Left ventricle myocardium superior (tissue), 1 donor: ENCODE results near the gene RNF25. TPM values are rescaled to one million over a fixed set of nuclear protein-coding genes. Genes with fewer than 3 reads are reported as not detected.

Experiments
- ATAC-seq: fragments of 200-7000 bp; cut with Tn5 transposase; one replicate; pipeline ENCODE4 v1.9.1; 2020; ENCODE audit warnings: mild to moderate bottlenecking, moderate library complexity
- DNase-seq: peaks from one replicate; pipeline ENCODE4 v3.0.0-alpha.2; 2020
- intact Hi-C: fragments of 100-400 bp; cut with micrococcal nuclease; formaldehyde crosslinking; loops from one replicate; pipeline ENCODE4 v1.11.0; 2022
- total RNA-seq: library from RNA; stranded (reverse); fragmentation: NEBNext Ultra II Directional; extraction: Animal tissue kit (Norgen Biotek cat#: 25700); gene quantifications from one replicate; pipeline ENCODE4 v1.2.1, GENCODE V29; 2021
- donor health status: DM: no; HTN: yes; CAD: no; lungs with severe emphysema.

The RNF25 gene
- total RNA-seq, 1 donor from 2014 or later, result 12.4 TPM

DNA sequence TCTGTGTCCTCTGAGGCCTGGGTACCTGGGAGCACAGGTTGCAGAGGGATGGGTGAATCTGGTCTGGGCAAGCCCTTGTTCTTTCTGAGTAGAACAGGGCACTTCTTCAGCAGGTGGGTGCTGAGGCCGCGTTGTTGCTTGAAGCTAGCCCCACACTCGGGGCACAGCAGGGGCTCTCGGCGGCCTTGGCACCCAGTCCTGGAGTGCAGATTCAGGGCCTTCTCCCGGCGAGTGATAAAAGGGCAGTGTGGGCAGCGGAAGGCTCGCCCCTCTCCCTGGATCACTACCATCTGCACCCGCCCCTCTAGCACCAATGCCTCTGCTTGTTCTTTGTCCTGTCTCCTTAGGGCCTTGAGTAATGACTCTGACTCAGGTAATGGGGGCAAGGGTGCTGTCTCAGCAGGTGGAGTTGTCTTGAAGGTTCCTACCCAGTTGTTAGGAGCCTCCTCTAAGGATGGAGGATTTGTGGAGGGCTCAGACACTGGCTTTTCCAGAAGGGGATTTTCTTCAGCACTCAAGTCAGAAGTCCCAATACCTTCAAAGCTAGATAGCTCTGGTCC is 28.0 kb downstream of the RNF25 start:
- DNase-seq (no peak), ATAC-seq (no peak)
- intact Hi-C loops, result no loop called here

DNA sequence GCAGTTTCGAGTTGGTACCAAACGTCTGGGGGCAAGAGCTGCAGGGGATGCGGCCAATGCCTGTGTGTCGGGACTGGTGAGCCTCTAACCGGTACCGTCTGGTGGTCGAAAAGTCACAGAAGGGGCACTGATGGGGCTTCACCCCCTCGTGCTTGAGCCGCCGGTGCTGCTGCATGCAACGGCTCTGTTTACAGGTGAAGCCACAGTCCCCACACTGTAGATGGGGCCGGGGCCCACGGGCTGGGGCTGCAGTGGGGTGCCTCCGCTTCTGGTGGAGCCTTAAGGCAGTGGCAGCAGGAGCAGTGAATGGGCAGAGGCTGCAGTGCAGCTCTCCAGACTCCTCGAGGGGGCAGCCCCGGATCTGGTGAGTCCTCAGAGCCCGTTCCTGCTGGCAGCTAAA is 29.0 kb downstream of the RNF25 start:
- DNase-seq (no peak), ATAC-seq (no peak)
- intact Hi-C loops, result no loop called here

DNA sequence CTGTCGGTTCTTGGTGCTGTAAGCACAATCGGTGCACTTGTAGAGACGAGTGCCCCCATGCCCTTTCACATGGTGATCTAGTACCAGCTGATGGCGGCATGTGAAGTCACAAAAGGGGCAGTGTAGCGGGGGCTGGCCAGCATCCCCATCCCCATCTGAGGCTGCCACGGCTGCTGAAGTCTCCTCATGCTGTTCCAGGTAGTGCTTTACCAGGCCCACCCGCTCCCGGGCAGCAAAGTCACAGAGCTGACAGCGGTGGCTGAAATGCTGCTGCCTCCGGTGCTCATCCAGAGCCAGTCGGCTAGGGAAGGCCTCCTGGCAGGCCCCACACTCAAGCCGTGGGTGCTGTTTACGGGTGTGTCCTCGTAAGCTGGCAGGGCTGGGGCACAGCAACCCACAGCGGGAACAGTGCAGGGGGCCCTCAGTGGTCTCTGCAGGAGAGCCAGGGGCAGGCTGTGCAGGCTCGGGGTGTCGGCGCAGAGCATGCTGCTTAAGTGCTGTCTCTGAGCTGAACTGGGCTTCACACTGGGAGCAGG is 29.6 kb downstream of the RNF25 start:
- intact Hi-C loops, result no loop called here
- no peak for ATAC-seq
- no peak for DNase-seq

DNA sequence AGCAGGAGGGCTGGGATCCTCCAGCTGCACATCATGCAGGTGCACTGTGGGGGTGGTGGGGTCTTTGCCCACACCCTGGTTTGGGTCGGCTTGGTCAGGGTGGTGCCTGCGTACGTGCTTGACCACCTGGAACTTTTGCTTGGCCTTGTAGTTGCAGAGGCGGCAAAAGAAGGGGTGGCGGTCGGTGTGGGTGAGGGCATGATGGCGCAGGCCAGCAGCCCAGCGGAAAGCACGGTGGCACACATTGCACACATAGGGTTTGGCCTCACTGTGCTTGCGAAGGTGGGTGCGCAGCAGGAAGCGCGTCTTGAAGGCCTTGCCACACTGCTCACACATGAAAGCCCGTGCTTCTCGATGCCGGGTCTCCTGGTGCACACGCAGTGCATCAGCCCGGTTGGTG is 33.4 kb downstream of the RNF25 start:
- DNase-seq (no peak), ATAC-seq (no peak)
- intact Hi-C loops, result no loop called here

DNA sequence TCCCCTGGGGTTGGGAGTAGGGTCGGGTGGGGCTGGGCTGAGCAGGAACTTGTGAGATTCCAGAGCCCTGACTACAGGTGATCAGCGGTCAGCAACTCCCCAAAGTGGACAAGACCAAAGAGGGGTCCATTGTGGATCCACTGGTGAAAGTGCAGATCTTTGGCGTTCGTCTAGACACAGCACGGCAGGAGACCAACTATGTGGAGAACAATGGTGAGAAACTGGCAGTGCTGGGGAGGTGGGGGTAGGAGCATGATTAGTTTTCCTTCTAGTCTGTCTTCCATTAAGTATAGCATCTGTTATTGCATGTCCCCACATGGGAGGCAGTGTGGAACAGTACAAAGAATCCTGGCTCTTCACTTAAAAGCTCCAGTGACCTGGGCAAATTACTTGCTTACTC is 36.1 kb downstream of the RNF25 start:
- no peak for ATAC-seq
- intact Hi-C loops, result no loop called here
- no peak for DNase-seq

DNA sequence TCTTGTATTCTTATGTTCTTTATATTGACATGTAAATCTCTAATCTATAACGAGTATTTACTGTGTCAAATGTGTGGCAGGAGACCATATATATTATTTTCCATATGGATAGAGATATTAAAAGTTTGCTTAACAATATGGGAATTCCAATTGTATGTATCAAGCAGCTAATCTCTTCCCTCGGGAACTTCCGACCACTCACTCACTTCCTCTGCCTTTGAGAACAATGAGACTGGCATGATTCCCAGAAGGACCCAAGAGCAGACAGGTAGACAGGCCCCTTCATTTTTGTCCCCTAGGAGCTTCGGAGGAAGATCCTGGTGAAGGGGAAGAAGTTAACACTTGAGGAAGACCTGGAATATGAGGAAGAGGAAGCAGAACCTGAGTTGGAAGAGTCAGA is 40.0 kb downstream of the RNF25 start:
- no peak for DNase-seq
- ATAC-seq, result no peak
- intact Hi-C loops, result no loop called here

DNA sequence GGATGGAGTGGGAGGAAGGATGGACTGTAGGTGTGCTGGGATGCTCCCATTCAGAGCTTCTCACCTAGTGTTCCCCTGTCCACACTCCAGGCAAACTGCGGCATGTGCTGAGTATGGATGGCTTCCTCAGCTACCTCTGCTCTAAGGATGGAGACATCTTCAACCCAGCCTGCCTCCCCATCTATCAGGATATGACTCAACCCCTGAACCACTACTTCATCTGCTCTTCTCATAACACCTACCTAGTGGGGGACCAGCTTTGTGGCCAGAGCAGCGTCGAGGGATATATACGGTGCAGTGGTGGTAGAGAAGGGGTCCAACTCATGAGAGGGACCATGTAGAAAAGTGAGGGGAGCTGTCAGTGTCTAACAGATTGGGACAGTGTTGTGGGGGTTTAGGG is 43.9 kb downstream of the RNF25 start:
- no peak for ATAC-seq
- DNase-seq, result no peak
- intact Hi-C loops, result no loop called here

DNA sequence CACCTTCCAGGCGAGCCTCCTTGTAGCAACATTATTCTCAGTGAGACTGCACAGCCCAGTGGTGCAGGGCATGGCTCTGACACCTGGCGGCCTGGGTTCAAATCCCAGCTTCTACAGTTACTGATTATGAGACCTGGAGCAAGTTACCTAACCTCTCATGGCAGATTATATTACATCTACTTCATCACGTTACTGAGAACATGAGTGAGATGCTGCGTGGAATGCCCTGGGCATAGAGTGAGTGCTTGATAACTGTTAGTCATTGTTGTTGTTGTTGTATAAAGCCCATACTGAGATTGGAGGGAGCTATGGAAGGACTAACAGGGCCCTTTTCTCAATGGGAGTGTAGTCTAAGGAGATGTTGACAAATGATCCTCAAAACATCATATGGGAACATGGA is 45.4 kb downstream of the RNF25 start:
- DNase-seq (no peak), ATAC-seq (no peak)
- intact Hi-C loops, result no loop called here

DNA sequence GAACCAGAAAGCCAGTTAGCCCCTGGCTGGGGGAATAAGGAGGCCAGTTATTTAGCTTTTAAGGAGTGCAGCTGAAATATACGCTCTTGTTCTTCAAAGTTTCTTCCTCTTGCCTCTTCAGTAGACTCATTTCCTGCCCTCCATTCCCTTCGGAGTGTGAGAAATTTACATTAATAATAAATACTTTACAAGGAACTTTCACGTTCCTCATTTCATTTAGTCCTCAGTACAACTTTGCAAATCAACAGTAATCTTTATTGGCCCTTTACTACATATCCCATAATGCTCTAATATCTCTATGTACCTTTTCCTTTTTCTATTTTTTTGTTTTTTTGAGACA is 48.5 kb downstream of the RNF25 start:
- DNase-seq, result no peak
- no peak for ATAC-seq
- intact Hi-C loops, result no loop called here

DNA sequence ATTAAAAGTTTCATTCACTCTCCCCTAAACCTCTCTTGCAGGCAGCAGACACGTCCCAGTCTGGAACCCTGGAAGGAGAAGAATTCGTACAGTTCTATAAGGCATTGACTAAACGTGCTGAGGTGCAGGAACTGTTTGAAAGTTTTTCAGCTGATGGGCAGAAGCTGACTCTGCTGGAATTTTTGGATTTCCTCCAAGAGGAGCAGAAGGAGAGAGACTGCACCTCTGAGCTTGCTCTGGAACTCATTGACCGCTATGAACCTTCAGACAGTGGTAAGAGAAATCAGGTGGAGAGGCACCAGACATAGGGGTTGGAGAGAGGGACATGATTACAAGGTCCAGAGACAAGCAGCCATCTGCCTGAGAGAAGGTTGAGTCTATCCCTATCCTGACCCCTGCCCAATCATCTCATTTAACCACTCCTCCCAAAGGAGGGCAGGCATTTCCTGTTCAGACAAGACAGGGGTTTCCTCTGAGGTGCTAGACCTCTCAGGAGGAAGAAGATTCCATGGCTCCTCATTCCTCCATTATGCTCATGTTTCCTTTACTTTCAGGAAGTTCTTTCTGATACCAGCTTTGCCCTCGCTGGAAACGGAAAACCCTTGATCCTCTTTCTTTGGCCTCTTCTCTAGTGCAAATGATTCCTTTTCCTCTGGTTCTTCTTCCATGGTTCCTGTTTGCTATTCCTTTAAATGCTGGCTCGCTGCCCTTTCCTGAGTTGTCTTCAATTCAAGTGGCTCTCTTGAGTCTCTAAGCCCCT is 49.0 kb downstream of the RNF25 start:
- DNase-seq, result no peak
- intact Hi-C loops, result no loop called here
- ATAC-seq, result peak; percentile 62

DNA sequence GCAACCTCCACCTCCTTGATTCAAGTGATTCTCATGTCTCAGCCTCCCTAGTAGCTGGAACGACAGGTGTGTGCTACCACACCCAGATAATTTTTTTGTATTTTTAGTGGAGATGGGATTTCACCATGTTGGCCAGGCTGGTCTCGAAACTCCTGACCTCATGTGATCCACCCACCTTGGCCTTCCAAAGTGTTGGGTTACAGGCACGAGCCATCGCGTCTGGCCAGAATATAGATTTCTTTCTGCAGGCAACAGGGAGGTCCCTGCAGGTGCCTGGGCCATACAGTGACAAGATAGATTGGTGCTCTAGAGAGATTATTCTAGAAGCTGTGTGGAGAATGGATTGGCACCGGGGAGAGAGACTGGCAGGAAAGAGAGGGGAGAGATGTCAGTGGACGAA is 50.8 kb downstream of the RNF25 start:
- no peak for ATAC-seq
- DNase-seq, result no peak
- intact Hi-C loops, result no loop called here

DNA sequence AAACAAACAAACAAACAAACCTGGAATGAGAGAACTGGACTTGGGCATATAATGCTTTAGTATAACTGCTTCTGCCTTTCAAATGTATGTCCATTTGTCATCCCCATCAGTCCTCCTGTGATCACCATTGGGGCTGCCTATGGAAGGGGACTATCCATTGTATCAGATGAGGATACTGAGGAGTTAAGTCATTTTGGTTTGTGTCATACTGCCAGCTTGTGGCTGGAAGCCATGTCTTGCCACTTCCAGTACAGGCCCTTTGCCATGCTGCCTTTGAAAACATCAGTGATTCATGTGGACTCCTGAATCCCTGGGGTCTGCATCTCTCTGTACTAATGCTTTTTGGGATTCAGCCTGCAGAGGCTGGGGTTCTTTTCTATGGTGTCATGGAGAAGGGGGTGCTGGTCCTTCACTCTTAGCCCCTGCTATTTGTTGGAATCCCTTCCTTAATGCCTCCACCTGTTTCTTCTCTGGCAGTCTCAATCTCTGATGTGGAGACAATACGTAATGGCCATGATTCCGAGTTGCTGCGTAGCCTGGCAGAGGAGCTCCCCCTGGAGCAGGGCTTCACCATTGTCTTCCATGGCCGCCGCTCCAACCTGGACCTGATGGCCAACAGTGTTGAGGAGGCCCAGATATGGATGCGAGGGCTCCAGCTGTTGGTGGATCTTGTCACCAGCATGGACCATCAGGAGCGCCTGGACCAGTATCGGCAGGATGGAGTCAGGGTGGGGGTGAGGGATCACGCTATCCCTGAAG is 53.5 kb downstream of the RNF25 start:
- DNase-seq (no peak), ATAC-seq (no peak)
- intact Hi-C loops, result no loop called here

DNA sequence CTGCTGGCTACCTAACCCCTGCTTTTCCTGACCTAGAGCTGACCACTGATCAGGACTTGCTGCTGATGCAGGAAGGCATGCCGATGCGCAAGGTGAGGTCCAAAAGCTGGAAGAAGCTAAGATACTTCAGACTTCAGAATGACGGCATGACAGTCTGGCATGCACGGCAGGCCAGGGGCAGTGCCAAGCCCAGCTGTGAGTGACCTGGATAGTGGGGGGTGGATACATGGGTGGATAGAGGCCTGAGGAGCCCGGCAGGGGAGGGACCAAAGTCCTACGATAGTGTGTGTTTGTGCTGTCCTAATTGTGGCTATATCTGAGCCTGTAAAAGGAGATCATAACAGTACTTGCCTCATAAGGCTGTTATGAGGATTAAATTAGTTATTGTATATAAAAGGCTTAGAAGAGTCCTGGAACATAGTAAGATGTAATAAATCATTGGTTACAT is 55.9 kb downstream of the RNF25 start:
- ATAC-seq (no peak), DNase-seq (no peak)
- intact Hi-C loops, result no loop called here

Other genes with a start within 250 kb of the RNF25 start
- gene USP37, start 103.7 kb downstream of the RNF25 start, total RNA-seq, result 6.6 TPM
- gene CNOT9, start 103.2 kb downstream of the RNF25 start, total RNA-seq, result 18.6 TPM
- 0.55 TPM for gene PLCD4, start 64.1 kb downstream of the RNF25 start, total RNA-seq
- gene ZNF142, start 12.4 kb downstream of the RNF25 start, total RNA-seq, result 21.4 TPM
- 49.1 TPM for gene BCS1L, start 12.3 kb downstream of the RNF25 start, total RNA-seq
- 12.9 TPM for gene STK36, start 84 bp upstream of the RNF25 start, total RNA-seq
- gene TTLL4, start 38.8 kb upstream of the RNF25 start, total RNA-seq, result 4.6 TPM
- gene CYP27A1, start 110.1 kb upstream of the RNF25 start, total RNA-seq, result 7.9 TPM
- 0.12 TPM for gene PRKAG3, start 159.8 kb upstream of the RNF25 start, total RNA-seq
- 2.4 TPM for gene WNT6, start 187.8 kb upstream of the RNF25 start, total RNA-seq
- not detected for gene WNT10A, start 208.8 kb upstream of the RNF25 start, total RNA-seq